ENCODE results near the gene IRF7.

DNA sequence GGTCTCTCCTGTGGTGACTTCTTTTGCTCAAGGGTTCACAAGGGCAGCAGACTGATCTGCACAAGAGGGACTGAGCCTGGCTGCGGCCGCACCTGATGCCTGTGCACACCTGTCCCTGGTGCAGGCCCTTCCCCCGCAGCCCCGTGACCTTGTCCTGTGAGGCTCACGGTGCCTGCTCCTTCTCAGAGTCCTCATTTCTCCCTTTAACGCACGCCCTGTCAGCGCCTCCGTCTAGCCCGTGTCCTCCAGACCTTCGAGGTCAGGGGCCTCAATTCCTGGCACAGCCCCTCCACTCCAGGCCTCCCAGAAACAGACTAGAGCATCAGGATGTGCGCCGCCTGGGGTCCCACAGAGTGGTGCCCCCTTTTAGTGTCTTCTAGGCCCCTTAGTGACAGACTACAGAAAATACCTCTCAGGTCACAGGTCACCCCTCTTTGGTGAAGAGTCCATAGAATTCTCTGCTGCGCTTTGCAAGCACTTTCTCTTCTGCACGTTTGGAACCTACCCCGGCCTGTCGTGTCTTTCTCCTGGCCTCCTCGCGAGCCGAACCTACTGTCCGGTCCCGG lies 20.3 kb upstream of the IRF7 start:
- TF ChIP-seq, protein P1, sequence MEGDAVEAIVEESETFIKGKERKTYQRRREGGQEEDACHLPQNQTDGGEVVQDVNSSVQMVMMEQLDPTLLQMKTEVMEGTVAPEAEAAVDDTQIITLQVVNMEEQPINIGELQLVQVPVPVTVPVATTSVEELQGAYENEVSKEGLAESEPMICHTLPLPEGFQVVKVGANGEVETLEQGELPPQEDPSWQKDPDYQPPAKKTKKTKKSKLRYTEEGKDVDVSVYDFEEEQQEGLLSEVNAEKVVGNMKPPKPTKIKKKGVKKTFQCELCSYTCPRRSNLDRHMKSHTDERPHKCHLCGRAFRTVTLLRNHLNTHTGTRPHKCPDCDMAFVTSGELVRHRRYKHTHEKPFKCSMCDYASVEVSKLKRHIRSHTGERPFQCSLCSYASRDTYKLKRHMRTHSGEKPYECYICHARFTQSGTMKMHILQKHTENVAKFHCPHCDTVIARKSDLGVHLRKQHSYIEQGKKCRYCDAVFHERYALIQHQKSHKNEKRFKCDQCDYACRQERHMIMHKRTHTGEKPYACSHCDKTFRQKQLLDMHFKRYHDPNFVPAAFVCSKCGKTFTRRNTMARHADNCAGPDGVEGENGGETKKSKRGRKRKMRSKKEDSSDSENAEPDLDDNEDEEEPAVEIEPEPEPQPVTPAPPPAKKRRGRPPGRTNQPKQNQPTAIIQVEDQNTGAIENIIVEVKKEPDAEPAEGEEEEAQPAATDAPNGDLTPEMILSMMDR (IDR thresholded peaks at IDR 0.05 in 2 of 3, conservative IDR thresholded peaks at IDR 0.05 in 1 of 3; ENCODE audit: borderline replicate concordance in 1 of 3, insufficient read depth in 1 of 3, low read depth in 2 of 3, low read length in 2 of 3) = no peak
- TF ChIP-seq POLR2AphosphoS5 (IDR thresholded peaks at IDR 0.05; ENCODE audit: low read depth, low read length) (no peak), POLR2A (IDR thresholded peaks at IDR 0.05; ENCODE audit: borderline replicate concordance, extremely low read depth, insufficient read depth, insufficient read length) (no peak), EZH2 (IDR thresholded peaks at IDR 0.05) (no peak), EZH2phosphoT487 (IDR thresholded peaks at IDR 0.05; ENCODE audit: borderline replicate concordance) (no peak)
